Heart left ventricle (tissue), 13 donors: Measurements from ENCODE around the gene RNPEPL1.

Experiments used
- POLR2A ChIP-seq, 2 donors: fragments of 450-650 bp; IDR thresholded peaks; one replicate each; pipeline ENCODE4 v1.6.1; 2017; ENCODE audit warnings: antibody characterized with exemption in 2 of 2, mild to moderate bottlenecking in 2 of 2, moderate library complexity in 2 of 2
- TF ChIP-seq, protein P1 (sequence below), 12 donors: fragments of 200-600 bp; sonication (generic) in 4 of 12; IDR thresholded peaks; one replicate each; pipeline versions ENCODE4 v1.5.0 to v1.8.0; 2018 to 2022; ENCODE audit warnings: antibody characterized with exemption in 12 of 12, mild to moderate bottlenecking in 5 of 12
- donor health status: ischemic (EF 13 %, LVEDD 7.1; RV severe dilation, severe dysfunction).
- donor health status: DM: no; HTN: yes; CAD: no.
- donor health status: DM: no; HTN: no; CAD: no.
- donor health status: ischemic (EF 25% LVEDD 6.9; RV normal size, moderate dysfunction).
- donor health status: ischemic (EF 25% LVEDD 5.7; RV mildly dilated, moderate dysfunction).
- donor health status: ischemic (EF 35%, LVEDD 5.7; RV mildly dilated, moderate dysfunction).
- donor health status: nonischemic (EF 11% LVEDD 7.7; RV severe dilation, severe dysfunction).
- donor health status: DM: yes; HTN: yes; CAD: no.
- donor health status: PGD.
- donor health status: ischemic (EF 29% LVEDD 5.4; RV normal size, mild dysfunction).
- donor health status: nonischemic (EF 23%, LVEDD 6.1; RV moderate dilation, normal function).

DNA sequence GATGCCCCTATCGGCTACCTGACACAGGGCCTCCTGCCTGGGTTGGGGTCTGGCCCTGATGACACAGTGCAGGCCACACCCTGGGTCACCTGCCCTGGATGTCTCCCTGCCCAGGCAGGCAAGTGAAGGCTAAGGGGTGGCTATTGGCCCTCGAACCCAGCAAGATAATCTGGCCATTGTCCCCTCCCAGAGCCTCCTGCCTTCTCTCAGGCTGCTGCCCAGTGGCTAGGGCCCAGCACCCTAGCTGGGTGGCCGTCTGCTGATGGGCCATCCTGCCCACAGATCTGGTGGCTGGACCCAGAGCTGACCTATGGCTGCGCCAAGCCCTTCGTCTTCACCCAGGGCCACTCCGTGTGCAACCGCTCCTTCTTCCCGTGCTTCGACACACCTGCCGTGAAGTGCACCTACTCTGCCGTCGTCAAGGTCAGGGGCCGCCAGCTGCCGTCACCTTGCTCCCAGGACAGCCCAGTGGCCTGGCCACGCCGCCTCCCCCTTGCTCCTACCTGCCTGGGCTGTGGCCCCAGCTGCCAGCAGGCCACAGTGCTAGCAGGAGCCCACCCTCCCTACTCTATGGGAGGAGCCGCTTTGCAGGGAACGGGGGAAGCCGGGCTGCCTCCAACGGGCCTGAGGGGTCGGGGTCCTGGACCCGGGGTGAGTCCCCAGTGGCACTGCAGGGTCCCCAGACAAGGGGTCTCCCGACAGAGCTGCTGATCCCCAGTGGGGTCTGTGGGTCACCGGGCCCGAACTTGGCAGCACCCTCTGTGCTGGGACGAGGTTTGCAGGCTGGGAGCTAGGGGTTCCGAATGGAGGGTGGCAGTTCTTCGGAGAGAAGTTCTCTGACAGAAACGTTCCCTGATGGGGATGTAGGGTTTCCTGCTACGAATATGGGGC lies 4.1 kb downstream of the RNPEPL1 start:
- TF ChIP-seq, protein P1, sequence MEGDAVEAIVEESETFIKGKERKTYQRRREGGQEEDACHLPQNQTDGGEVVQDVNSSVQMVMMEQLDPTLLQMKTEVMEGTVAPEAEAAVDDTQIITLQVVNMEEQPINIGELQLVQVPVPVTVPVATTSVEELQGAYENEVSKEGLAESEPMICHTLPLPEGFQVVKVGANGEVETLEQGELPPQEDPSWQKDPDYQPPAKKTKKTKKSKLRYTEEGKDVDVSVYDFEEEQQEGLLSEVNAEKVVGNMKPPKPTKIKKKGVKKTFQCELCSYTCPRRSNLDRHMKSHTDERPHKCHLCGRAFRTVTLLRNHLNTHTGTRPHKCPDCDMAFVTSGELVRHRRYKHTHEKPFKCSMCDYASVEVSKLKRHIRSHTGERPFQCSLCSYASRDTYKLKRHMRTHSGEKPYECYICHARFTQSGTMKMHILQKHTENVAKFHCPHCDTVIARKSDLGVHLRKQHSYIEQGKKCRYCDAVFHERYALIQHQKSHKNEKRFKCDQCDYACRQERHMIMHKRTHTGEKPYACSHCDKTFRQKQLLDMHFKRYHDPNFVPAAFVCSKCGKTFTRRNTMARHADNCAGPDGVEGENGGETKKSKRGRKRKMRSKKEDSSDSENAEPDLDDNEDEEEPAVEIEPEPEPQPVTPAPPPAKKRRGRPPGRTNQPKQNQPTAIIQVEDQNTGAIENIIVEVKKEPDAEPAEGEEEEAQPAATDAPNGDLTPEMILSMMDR (IDR thresholded peaks at IDR 0.05), result no peak
- TF ChIP-seq POLR2A (IDR thresholded peaks at IDR 0.05), result no peak
